Hematopoietic multipotent progenitor cell treated with erythropoietin and hydrocortisone succinate and interleukin-3 and kit ligand, for 4 days (in vitro differentiated cells): ENCODE data around the gene OR2T1.
"Not testable (repeated sequence)": the region's sequence is repeated elsewhere in the genome, so short reads cannot be mapped to it uniquely, and the experiment has no call there.

ENCODE experiments used
- DNase-seq: peaks from one replicate; pipeline ENCODE4 v3.0.0-alpha.2; 2015

The OR2T1 gene

DNA sequence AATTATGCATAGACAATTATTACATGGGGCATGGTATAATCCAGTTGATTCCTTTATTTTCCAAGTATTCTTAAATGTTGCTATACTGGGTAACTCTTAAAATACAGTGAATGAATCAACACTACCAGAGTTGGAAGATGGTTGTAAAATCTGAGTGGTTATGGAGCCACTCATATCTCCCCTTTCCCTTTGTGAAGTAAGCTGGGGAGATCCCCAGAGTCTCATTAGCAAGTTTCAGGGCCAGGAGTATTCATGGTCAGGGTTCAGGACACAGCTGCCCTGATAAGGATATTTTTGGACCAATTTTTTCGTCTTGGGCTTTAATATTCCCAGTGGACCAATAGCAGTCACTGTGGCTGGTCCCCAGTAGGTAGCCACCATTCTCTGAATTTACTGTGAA is 35.8 kb downstream of the OR2T1 start:
- not testable (repeated sequence) for DNase-seq

GRCh38 chr1:248439283-248439682 is 36.4 kb downstream of the OR2T1 start:
- not testable (repeated sequence) for DNase-seq

DNA sequence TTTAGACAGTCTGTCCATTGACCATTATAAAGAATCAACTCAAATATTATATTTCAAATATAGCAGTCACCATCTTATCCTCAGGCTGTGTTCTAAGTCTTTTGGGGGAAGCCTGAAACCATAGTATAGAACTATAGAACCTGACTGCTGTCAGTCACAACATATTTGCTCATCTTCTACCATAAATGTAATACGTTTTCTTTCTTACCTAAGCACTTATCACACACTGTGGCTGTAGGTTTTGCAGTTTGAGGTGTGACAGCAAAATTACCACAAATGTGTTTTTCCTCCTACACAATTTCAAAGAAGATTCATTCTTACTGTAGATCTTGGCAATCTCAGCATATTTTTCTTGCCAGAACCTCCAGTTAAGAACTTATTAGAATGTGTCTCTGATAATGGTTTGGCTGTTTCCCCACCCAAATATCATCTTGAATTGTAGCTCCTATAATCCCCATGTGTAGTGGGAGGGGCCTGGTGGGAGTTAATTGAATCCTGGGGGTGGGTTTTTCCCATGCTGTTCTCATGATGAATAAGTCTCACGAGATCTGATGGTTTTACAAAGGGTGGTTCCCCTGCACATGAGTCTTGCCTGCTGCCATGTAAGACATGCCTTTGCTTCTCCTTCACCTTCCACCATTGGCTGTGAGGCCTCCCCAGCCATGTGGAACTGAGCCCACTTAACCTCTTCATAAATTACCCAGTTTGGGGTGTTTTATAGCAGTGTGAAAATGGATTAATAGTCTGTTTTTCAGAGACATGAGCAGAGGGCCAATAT is 39.8 kb downstream of the OR2T1 start:
- DNase-seq, result not testable (repeated sequence)

- not testable (repeated sequence) for DNase-seq
Measured at GRCh38 chr1:248444603-248445002, 41.8 kb downstream of the OR2T1 start.

DNA sequence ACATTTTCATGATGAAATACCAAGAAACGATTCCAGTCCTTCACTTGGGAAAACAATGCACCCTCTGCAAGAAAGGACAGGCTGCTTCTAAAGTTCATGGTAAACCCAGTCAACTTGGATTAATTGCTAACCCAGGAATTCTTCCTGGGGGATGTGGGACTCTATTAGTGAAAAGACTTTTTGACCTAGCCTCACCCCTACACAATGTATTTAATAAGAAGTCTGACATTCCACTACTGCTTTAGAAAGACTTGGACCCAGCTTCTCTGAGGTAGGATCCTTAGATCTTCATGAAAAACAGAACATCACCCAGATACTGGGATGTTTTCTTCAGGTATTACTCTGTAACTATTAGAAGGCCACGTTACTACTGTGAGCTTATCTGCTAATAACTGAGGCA is 42.6 kb downstream of the OR2T1 start, which contains the start of gene OR2T2:
TSS of gene OR2T2 (plus strand) at position 239 of the 400 bp plus-strand sequence. CDS start 7,161 bp downstream, outside the sequence.
- not testable (repeated sequence) for DNase-seq

- not testable (repeated sequence) for DNase-seq
Measured at GRCh38 chr1:248448409-248449074, 45.7 kb downstream of the OR2T1 start.

DNA sequence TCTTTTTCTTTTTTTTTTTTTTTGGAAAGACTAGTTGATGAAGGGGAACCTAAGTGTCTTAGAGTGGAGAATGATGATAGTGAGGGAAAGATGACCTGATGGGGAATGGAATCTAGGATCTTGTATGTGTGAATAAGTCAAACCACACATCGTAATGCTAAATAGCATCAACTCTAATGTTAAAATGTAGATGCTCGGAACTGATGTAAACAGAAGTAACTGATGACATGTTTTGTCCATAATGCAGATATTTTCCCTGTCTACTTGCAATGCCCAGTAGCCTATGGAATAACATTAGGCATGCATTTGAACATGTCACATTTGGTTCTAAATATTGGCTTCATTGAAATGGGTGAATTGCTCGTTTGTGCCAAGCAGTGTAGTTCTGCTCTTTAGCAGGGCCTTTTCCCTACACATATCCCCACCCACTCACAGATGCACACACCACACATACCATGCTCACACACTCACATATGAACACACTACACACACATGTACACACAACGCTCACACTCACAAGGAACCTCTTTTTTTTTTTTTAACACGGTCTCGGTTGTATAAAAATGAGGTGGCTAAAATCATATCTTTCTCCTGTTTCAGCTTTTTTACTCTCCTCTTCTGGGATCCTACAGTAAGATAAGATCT is 47.1 kb downstream of the OR2T1 start:
- not testable (repeated sequence) for DNase-seq

DNA sequence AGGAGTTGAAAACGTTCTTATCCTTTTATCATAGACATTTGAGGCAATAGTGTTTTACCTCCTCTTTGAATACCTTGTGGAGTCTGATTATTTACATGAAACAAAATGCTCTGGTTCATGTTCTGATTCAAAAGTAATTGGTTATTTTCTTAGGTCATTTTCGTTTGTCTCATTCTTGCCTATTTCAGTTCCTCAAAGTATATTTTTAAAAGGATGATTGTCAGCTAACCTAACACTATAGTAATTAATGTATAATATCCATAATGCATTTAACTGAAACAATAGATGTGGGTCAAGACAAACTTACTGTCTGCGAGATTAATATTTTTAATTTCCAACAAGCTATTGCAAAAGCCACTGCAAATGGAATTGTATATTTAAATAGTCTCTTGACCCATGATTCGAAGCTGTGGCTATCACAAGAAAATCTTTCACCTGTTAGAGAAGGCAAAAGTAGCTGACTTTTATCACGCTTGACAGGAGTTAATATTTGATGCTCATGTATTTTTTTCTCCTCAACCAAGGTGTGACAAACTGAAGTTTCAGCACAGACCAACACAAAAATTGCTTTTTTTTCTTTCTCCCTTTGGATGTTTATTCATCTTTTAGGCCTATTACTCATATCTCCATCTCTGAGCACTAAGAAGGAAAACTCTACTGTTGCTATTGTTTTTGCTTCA is 47.8 kb downstream of the OR2T1 start:
- DNase-seq, result not testable (repeated sequence)

GRCh38 chr1:248453619-248454018 is 50.8 kb downstream of the OR2T1 start:
- not testable (repeated sequence) for DNase-seq

GRCh38 chr1:248455045-248455444 is 52.2 kb downstream of the OR2T1 start:
- not testable (repeated sequence) for DNase-seq

DNA sequence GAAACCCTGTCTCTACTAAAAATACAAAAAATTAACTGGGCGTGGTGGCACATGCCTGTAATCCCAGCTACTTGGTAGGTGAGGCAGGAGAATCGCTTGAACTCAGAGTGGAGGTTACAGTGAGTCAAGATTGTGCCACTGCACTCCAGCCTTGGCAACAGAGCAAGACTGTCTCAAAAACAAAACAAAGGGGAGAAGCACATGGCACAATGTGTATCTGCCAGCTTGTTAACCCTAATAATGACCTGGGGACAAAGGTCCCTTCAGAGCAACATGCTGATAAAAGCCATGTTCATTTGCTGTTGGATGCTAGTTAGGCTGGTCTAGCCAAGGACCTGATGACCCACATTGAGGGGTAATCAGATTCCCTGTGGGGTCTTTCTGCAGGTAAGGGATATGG is 53.8 kb downstream of the OR2T1 start:
- DNase-seq, result not testable (repeated sequence)
